ENCODE results near the gene PLEKHM3.

DNA sequence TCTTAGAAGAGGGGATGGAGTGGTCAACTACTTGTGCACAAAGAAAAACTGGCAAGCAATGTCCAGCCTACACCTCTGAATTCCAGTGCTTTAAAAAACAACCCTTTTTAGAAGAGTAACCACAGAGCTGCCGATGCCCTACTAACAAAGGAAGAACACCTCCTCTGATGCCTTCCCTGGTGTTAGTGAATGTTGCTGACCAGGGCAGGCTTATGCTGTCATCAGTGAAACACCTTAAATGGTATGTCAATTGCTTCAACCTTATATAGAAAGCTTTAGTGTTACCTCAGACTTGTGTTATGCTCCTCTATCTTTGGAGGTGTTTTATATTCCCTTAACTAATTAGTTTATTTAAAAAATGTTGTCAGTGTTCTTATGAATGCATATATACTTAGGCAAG, 175.9 kb downstream of the PLEKHM3 start:
- TF ChIP-seq SUZ12 (IDR thresholded peaks at IDR 0.05; ENCODE audit: extremely low read depth, insufficient read depth, insufficient read length) (no peak), YY1 (IDR thresholded peaks at IDR 0.05; ENCODE audit: insufficient read depth, insufficient read length) (no peak), ZNF274 (IDR thresholded peaks at IDR 0.05; ENCODE audit: low read depth, low read length) (no peak)
